ENCODE data around the gene VPS26A. TPM values are rescaled to one million over a fixed set of nuclear protein-coding genes. Genes with fewer than 3 reads are reported as not detected.

Gene VPS26A
- total RNA-seq, 4 donors from 2014 or later: 43.9 to 77.6 (median 54.8) TPM

DNA sequence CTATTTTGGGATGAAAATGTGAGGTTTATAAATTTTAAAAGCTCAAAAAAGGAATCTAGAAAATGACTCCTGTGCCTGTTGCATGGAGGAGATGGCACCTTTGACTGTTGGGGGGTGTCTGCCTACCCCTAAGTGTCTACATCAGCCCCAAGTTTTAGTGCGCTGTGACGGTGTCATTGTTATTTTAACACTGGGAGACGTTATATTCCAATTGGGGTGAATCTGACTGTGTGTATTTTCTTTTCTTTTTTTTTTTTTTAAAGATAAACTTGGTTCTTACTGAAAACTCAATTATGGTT, 35.6 kb upstream of the VPS26A start:
- TF ChIP-seq, protein P1, sequence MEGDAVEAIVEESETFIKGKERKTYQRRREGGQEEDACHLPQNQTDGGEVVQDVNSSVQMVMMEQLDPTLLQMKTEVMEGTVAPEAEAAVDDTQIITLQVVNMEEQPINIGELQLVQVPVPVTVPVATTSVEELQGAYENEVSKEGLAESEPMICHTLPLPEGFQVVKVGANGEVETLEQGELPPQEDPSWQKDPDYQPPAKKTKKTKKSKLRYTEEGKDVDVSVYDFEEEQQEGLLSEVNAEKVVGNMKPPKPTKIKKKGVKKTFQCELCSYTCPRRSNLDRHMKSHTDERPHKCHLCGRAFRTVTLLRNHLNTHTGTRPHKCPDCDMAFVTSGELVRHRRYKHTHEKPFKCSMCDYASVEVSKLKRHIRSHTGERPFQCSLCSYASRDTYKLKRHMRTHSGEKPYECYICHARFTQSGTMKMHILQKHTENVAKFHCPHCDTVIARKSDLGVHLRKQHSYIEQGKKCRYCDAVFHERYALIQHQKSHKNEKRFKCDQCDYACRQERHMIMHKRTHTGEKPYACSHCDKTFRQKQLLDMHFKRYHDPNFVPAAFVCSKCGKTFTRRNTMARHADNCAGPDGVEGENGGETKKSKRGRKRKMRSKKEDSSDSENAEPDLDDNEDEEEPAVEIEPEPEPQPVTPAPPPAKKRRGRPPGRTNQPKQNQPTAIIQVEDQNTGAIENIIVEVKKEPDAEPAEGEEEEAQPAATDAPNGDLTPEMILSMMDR (IDR thresholded peaks at IDR 0.05; ENCODE audit: low read depth): no peak

DNA sequence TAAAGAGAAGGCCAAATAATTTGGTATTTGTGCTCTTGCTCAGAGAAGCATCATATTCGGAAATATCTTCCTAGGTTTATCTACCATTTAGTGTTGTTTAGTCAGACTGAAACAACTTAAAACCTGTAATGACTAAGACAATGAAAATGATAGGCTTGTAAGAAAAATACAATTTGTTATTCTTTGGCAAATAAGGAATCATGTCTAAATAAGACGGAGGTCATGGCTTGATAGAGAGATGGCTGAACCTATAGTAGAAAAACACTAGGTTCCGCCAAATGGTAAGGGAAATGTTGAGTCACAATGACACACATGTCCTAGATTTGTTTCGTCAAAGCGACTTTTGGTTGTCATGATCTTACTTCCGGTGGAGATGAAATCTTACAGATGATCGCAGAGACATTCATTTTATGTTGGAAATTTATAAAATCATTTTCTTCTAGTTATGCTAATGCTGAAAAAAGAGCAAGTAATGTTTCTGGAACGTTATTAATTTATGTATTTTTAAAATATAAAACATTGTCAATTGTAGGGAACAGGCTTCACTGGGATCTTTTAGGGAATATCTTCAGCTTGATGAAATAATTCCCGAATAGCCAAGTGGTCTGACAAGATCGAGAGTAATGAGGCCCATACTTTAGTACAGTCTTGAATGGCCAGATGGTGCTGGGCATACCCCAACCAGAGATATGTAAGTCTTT, 35.0 kb upstream of the VPS26A start:
- TF ChIP-seq, protein P1 (IDR thresholded peaks at IDR 0.05; ENCODE audit: low read depth): no peak

DNA sequence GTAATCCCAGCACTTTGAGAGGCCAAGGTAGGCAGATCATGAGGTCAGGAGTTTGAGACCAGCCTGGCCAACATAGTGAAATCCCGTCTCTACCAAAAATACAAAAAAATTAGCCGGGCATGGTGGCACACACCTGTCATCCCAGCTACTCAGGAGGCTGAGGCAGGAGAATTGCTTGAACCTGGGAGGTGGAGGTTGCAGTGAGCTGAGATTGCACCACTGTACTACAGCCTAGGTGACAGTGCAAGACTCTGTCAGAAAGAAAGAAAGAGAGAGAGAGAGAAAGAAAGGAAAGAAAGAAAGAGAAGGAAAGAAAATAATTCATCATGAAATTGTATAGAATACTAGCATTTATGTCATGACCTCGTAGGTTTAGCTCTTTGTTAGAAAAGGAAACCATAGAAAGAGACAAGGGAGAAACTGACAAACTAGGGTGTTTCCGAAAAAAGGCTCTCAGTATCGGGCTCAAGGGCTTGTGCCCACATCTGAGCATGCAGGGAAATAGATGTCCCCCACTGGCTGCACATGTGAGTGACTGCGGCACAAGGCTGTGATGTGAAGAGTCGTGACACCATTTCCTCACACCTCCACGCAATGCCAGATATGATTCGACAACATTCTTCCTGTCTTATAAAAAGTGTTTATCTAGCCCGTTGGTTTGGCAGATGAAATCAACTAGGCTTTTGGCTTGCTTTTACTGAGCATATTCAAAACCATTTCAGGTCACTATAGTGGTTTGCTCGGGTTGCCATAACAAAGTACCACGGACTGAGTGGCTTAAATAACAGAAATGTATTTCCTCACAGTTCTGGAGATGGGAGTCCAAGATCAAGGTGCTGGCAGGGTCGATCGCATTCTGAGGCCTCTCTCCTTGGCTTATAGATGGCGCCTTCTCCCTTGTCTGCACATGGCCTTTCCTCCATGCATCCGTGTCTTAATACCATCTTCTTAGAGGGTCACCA, 34.1 kb upstream of the VPS26A start:
- TF ChIP-seq, protein P1 (IDR thresholded peaks at IDR 0.05; ENCODE audit: low read depth): no peak

DNA sequence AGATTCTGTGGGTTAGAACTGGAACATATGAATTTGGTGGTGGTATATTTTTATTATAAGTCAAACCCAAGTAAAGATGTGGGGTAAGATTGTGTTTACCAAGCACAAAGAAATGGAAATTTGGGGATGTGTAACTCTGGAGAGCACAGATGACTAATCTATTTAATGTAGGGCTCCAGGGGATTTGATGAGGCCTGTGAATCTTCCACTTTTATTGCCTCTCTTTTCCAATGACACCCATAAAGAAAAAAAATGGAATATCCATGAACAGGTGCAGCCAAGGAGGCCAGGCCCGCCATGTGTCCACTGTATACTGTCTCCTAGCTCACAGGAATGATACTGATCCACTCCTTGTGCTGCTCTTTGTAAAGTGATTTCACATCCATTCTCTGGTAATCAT, 33.3 kb upstream of the VPS26A start:
- TF ChIP-seq, protein P1 (IDR thresholded peaks at IDR 0.05; ENCODE audit: low read depth): no peak

DNA sequence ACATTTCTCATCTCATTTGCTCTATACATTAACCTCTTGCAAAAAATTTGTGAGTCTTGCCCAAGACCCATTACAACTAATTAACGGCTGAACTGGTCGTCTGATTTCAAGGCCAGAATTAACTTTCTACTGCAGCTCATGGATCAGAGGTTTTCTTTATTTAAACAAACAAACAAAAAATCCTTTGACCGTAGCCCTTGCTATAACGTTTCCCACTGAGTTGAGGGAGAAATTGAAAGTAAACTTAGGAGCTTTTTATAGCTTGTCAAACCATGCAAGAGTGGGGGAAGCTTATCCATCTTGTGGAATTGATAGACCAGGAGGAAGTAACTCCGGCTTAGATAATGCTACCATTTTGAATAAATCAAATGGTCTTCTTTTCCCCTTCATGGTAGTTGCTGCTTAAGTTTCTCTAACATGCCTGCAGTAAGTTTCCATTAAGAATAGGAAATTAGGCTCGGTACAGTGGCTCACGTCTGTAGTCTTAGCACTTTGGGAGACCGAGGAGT, 32.8 kb upstream of the VPS26A start:
- TF ChIP-seq, protein P1 (IDR thresholded peaks at IDR 0.05; ENCODE audit: low read depth): no peak

DNA sequence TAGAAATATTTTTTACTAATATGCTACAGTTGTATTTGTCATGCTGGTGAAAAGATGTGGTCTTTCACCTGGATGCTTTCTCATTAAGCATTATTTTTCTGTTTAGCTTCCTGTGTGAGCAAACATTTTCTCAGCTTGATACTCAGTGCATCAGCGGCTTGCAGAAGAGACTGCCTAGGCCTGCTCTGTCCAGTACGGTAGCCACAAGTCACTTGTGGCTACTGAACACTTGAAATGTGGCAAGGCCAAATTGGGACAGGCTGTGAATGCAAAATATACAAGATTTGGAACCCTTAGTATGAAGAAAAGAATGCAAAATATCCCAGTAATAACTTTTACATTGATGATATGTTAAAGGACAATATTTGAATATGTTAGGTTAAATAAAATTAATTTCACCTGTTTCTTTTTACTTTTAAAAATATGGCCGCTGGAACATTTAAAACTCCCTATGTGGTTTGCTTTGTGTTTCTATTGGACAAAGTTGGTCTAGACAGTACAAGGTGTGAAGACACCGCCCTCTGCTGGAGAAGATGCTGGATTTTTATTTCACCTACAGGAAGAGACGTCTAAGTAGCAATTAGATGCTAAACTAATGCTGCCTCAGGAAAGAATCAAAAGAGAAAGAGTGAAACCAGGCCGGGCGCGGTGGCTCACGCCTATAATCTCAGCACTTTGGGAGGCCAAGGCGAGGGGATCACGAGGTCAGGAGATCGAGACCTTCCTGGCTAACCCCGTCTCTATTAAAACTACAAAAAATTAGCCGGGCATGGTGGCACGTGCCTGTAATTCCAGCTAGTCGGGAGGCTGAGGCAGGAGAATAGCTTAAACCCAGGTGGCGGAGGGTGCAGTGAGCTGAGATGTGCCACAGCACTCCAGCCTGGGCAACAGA, 30.8 kb upstream of the VPS26A start:
- TF ChIP-seq, protein P1 (IDR thresholded peaks at IDR 0.05; ENCODE audit: low read depth): no peak

Measured in subcutaneous adipose tissue (tissue), 4 donors.